ENCODE data around the gene MYL10. TPM values are rescaled to one million over a fixed set of nuclear protein-coding genes. Genes with fewer than 3 reads are reported as not detected.
A peak's percentile ranks its signal among the peaks of the same experiment; 100 is the strongest.

Gene MYL10
- total and polyA plus RNA-seq, 2 of the 13 experiments (the other 11 are each of a cell fraction or from before 2014, with no cell fraction given), result not detected

DNA sequence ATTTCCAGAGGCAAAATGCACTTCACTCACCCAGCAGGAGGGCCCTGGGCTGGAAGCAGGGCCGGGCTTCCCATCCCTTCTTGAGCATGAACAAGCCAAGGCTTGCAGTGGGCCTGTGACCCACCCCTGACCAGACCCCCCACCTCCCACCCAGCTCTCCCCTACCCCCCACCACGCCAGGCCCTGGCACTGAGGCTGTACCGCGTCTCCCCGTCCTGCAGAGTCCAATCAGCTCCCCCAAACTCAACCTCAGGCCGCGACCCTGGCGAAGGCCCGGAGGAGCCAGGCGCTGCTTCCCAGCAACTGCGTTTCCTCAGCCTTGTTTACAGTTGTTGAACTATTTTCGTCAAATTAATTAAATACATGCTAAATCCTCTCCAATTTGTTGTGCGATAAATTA lies 16.9 kb upstream of the MYL10 start (continued):
- TF ChIP-seq ZNF792 (CRISPR knock-in tag; IDR thresholded peaks at IDR 0.05), result no peak
- no peak for TF ChIP-seq LCORL (IDR thresholded peaks at IDR 0.05)
- no peak for TF ChIP-seq LCORL (CRISPR knock-in tag; IDR thresholded peaks at IDR 0.05)
- TF ChIP-seq NFE2 (CRISPR knock-in tag; IDR thresholded peaks at IDR 0.05), result no peak
- TF ChIP-seq, protein P1, sequence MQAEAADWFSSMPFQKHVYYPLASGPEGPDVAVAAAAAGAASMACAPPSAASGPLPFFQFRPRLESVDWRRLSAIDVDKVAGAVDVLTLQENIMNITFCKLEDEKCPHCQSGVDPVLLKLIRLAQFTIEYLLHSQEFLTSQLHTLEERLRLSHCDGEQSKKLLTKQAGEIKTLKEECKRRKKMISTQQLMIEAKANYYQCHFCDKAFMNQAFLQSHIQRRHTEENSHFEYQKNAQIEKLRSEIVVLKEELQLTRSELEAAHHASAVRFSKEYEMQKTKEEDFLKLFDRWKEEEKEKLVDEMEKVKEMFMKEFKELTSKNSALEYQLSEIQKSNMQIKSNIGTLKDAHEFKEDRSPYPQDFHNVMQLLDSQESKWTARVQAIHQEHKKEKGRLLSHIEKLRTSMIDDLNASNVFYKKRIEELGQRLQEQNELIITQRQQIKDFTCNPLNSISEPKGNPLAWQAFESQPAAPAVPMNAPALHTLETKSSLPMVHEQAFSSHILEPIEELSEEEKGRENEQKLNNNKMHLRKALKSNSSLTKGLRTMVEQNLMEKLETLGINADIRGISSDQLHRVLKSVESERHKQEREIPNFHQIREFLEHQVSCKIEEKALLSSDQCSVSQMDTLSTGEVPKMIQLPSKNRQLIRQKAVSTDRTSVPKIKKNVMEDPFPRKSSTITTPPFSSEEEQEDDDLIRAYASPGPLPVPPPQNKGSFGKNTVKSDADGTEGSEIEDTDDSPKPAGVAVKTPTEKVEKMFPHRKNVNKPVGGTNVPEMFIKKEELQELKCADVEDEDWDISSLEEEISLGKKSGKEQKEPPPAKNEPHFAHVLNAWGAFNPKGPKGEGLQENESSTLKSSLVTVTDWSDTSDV (CRISPR knock-in tag; IDR thresholded peaks at IDR 0.05), result no peak
- no peak for TF ChIP-seq ZNF143 (CRISPR knock-in tag; IDR thresholded peaks at IDR 0.05)

GRCh38 chr7:101644879-101645278 lies 15.8 kb upstream of the MYL10 start:
- intact Hi-C loops (cut with micrococcal nuclease; ENCODE audit: unreplicated experiment) (no loop called here), in situ Hi-C loops (cut with HindIII; ENCODE audit: extremely low pct_ligation_motif_present, low pct_unique_long_range_greater_than_20kb) (no loop called here)
- POLR2A ChIA-PET, result no interaction called here
- DNase-seq (ENCODE audit: low spot score) (peak; percentile 40), FAIRE-seq (no peak), ATAC-seq (no peak)
- no peak overlapping the region for H2AFZ ChIP-seq (ENCODE audit: low read length)
- no peaks in the 10 kb centered on the region for H4K20me1 ChIP-seq (ENCODE audit: insufficient read depth, low read length)
- BruUV-seq (replicated peaks), result no TSS peak
- no peak overlapping the region for H3K27ac ChIP-seq (ENCODE audit: extremely low read length, insufficient read depth, low read length)
- H3K79me2 ChIP-seq (ENCODE audit: insufficient read depth, low read length), result no peaks in the 10 kb centered on the region
- CTCF ChIA-PET (ENCODE audit: low intra/inter-chr PET ratio, low total read pairs), result no interaction called here
- no peak overlapping the region; a peak in 1 of 6 replicates for H3K4me3 ChIP-seq (replicated peaks in 1 of 3; ENCODE audit: insufficient read depth in 1 of 3, low read depth in 2 of 3, low read length in 3 of 3)
- H3K9ac ChIP-seq (ENCODE audit: insufficient read depth, low read depth, low read length), result no peak overlapping the region
- WGBS (ENCODE audit: low lambda C conversion rate), result 0% methylated on average over 6 of the region's 18 CpGs
- no peaks in the 10 kb centered on the region for H3K9me3 ChIP-seq (ENCODE audit: low read length)
- peaks cover 9% of the 10 kb centered on the region; the same call in 1 of the 2 replicates for H3K4me1 ChIP-seq (ENCODE audit: insufficient read depth, low read length)
- peaks cover 0 to 15% of the 10 kb centered on the region in 2 experiments; a peak in 4 of 5 replicates for H3K27me3 ChIP-seq (ENCODE audit: control insufficient read depth in 1 of 2, insufficient read depth in 2 of 2, low read length in 2 of 2)
- H3K4me2 ChIP-seq (ENCODE audit: low read depth, low read length), result peak overlapping the region; percentile 9
- no peaks in the 10 kb centered on the region for H3K36me3 ChIP-seq (replicated peaks in 1 of 2; ENCODE audit: control insufficient read depth in 1 of 2, insufficient read depth in 2 of 2, low read length in 2 of 2)
- TF ChIP-seq ZNF720 (CRISPR knock-in tag; IDR thresholded peaks at IDR 0.05) (no peak), FOXA1 (IDR thresholded peaks at IDR 0.05) (no peak), FOXA1 (CRISPR knock-in tag; IDR thresholded peaks at IDR 0.05) (0 out of 2 replicates have a peak, but pooled peaks have one; percentile 27), ETV5 (CRISPR knock-in tag; IDR thresholded peaks at IDR 0.05; ENCODE audit: borderline replicate concordance) (no peak), ZMYM3 (CRISPR knock-in tag; IDR thresholded peaks at IDR 0.05) (no peak), BCL6 (CRISPR knock-in tag; IDR thresholded peaks at IDR 0.05) (peak; percentile 88), ZSCAN22 (CRISPR knock-in tag; IDR thresholded peaks at IDR 0.05) (no peak), ZNF687 (CRISPR knock-in tag; IDR thresholded peaks at IDR 0.05) (peak; percentile 21; the same call in 1 of the 2 replicates), THRA (CRISPR knock-in tag; IDR thresholded peaks at IDR 0.05; ENCODE audit: borderline replicate concordance) (peak; percentile 63; the same call in 1 of the 2 replicates), RXRA (CRISPR knock-in tag; IDR thresholded peaks at IDR 0.05) (peak; percentile 79), TCF7 (IDR thresholded peaks at IDR 0.05; ENCODE audit: low read depth) (peak; percentile 31; the same call in 1 of the 2 replicates), RARA (CRISPR knock-in tag; IDR thresholded peaks at IDR 0.05) (peak; percentile 58)

All from HepG2 (cell line).